Epithelial cell of prostate (primary cell): ENCODE data around the gene VAMP3.

Experiments
- DNase-seq: peaks from one replicate; pipeline ENCODE4 v3.0.0-alpha.2; 2011; ENCODE audit warnings: low read depth, low spot score
- H3K27ac ChIP-seq: fragments of 450-650 bp; 2 replicates; pipeline ENCODE4 v1.5.1; 2017; ENCODE audit warnings: mild to moderate bottlenecking

VAMP3 gene

GRCh38 chr1:7770997-7771822, at the start of gene VAMP3:
VAMP3 (plus strand) TSS chr1:7771296; CDS start chr1:7771384, 88 bp downstream.
- H3K27ac ChIP-seq = peak within 1 kb of the TSS; percentile 89
- DNase-seq = no peak

DNA sequence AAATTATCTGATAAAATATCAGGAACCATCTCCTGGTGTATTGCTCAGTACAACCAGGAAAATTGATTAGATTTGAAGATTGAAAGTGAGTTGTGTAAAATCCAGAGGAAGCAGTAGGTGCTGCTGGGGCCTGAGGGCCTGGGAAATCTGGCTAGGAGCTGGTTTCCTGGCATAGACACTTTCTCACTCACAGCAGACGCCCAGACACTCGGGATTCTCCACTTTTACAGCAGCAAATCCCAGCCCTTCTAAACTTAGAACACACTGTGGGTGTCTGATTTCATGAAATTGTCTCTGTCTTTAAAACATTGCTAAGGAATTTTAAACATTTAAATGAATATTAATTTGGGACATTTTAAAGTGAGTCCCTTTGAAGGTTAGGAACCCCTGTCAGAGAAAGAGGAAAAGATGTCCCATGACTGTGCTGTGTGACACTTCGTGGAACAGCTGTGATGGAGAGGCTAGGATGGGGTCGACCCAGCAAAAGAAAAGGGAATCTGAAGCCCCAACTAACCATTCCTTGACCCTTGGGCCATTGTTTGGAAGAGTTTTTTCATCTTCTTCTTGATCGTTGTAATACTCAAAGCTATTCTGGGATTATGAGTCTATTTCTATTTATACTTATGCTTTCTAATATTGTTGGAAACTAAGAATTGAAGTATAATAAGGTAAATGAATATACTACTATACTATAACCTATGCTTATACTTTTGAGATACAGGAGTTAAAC, 49.0 kb upstream of the VAMP3 start:
- DNase-seq = no peak
- H3K27ac ChIP-seq = no peak overlapping the region

GRCh38 chr1:7722670-7723012, 48.5 kb upstream of the VAMP3 start:
- H3K27ac ChIP-seq = no peak overlapping the region
- DNase-seq = no peak

GRCh38 chr1:7726623-7727022, 44.5 kb upstream of the VAMP3 start:
- H3K27ac ChIP-seq = no peak overlapping the region
- no peak for DNase-seq

DNA sequence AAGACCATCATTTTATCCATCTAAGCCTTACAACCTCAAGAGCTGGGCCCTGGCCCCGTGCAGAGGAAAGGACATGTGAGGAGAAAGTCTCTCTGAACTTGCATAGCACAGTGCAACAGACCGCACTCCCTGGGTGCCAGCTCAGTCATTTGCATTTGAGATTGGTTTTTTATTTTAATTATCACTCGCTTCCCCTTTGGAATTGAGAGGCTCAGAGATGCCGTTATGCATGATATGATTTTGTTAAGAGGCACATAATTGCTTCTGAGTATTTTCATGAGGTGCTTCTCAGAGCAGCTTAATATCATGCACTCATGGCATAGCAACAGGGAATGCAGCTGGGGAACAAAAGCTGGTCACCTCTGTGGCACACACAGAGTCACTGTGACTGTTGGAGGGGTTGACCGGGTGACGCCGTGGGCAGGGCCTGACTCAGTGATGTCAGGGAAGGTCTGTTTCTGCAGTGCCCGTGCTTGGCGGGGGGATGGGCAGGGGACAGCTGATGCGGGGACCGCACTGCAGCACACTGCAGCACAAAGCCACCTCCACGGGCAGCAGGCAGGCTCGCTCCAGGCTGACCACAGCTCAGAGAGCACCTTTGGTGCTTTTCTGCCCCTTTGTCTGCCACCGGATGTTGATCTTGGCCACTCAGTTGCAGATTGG, 43.2 kb upstream of the VAMP3 start:
- no peak for DNase-seq
- no peak overlapping the region for H3K27ac ChIP-seq

GRCh38 chr1:7729761-7730160, 41.3 kb upstream of the VAMP3 start:
- no peak overlapping the region for H3K27ac ChIP-seq

GRCh38 chr1:7732331-7732730, 38.8 kb upstream of the VAMP3 start:
- H3K27ac ChIP-seq = no peak overlapping the region
- no peak for DNase-seq

More at GRCh38 chr1:7729761-7730160, 41.3 kb upstream of the VAMP3 start:
- DNase-seq = no peak

DNA sequence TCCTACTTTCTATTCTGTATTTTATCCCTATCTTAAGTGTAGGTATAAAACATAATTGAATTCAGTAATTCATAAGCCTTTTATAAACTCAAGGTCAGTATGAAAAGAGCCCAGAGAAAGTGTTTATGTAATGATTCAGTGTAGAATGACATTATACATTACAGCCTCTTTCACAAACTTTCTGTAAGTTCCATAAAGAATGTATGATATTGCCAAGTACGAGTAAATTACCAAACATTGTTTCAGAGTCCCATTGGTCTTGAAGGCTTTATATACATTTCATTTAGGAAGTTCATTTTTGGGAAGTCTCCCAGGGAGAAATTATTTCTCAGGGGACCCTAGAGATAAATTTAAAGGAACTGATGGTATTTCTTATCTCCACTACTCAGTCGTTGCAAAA, 37.8 kb upstream of the VAMP3 start:
- no peak for DNase-seq
- no peak overlapping the region for H3K27ac ChIP-seq

DNA sequence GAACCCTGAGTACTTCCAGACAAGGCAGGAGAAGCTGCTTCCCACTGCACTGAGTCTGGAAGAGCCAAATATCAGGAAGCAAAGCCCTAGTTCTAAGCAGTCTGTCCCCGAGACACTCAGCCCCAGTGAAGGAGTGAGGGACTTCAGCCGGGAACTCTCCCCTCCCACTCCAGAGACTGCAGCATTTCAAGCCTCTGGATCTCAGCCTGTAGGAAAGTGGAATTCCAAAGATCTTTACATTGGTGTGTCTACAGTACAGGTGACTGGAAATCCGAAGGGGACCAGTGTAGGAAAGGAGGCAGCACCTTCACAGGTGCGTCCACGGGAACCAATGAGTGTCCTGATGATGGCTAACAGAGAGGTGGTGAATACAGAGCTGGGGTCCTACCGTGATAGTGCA, 33.1 kb upstream of the VAMP3 start:
- no peak overlapping the region for H3K27ac ChIP-seq
- no peak for DNase-seq

GRCh38 chr1:7743346-7743745, 27.8 kb upstream of the VAMP3 start:
- H3K27ac ChIP-seq = no peak overlapping the region
- DNase-seq = no peak

- H3K27ac ChIP-seq = no peak overlapping the region
- no peak for DNase-seq
Observed at GRCh38 chr1:7744882-7745281, 26.2 kb upstream of the VAMP3 start.

DNA sequence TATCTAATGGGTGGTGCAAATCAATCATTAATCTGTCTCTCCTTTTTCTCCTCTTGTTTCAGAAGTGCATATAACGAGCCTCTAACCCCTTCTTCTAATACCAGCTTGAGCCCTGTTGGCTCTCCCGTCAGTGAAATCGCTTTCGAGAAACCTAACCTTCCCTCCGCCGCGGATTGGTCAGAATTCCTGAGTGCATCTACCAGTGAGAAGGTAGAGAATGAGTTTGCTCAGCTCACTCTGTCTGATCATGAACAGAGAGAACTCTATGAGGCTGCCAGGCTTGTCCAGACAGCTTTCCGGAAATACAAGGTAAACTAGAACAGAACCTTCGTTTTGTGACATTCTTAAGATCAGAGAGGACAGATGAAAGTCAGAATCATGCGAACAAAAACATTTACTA, 25.3 kb upstream of the VAMP3 start:
- H3K27ac ChIP-seq = peak overlapping the region; percentile 50
- DNase-seq = peak; percentile 52

DNA sequence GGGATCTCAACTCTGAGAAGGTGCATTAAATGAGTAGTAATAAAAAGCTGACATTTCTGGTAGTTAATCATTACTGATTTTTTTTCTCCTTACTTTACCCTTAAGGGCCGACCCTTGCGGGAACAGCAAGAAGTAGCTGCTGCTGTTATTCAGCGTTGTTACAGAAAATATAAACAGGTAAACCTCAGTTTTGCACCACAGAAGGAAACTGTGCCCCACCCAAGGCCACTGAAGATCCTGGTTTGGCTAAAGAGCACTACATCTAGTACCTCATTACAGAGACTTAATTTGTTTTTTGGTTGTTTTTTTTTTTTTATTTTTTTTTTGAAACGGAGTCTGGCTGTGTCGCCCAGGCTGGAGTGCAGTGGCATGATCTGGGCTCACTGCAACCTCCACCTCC, 23.5 kb upstream of the VAMP3 start:
- no peak overlapping the region for H3K27ac ChIP-seq

GRCh38 chr1:7749126-7749525, 22.0 kb upstream of the VAMP3 start:
- DNase-seq = no peak
- H3K27ac ChIP-seq = no peak overlapping the region

More for the DNA sequence above, 23.5 kb upstream of the VAMP3 start:
- DNase-seq = no peak

DNA sequence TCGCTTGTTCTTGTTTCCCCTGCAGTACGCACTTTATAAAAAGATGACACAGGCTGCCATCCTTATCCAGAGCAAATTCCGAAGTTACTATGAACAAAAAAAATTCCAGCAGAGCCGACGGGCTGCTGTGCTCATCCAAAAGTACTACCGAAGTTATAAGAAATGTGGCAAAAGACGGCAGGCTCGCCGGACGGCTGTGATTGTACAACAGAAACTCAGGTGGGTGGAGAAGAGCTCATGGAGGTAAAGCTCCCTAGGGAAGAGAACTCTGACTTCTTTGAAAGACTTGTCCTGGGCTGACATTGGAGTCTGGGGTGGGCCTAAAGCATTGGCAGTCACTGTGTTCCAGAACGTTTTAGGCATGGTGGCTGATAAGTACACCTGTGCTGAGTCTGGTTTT, 19.9 kb upstream of the VAMP3 start:
- DNase-seq = no peak
- no peak overlapping the region for H3K27ac ChIP-seq

- H3K27ac ChIP-seq = no peak overlapping the region
- no peak for DNase-seq
Observed at GRCh38 chr1:7752512-7753417, 18.3 kb upstream of the VAMP3 start.

GRCh38 chr1:7753641-7754040, 17.5 kb upstream of the VAMP3 start:
- DNase-seq = no peak
- no peak overlapping the region for H3K27ac ChIP-seq

DNA sequence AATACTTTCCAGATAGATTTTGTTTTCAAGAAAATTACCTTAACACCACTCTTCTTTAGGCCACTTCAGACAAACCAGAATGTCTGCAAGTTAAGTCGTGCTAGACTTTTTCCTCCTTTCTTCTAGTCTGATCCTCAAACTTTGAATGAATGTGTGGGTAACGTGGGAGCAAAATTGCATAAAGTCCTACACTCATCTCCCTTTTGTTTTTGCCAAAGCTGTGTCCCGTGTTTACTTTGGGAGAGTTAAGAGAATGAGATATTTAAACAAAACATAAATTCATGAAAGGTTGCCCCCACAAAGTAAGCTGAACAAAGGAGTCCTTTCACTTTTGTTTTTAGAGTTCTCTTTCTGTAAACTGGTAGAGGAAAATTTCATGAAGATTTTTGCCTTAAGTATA, 16.9 kb upstream of the VAMP3 start:
- no peak for DNase-seq
- H3K27ac ChIP-seq = no peak overlapping the region

GRCh38 chr1:7755448-7755847, 15.6 kb upstream of the VAMP3 start:
- H3K27ac ChIP-seq = no peak overlapping the region
- no peak for DNase-seq

- DNase-seq = no peak
- H3K27ac ChIP-seq = no peak overlapping the region
Observed at GRCh38 chr1:7760245-7760644, 10.9 kb upstream of the VAMP3 start.
